HG02642 (cell line): ENCODE data around the gene PDE4DIP.
"Not testable (repeated sequence)": the region's sequence is repeated elsewhere in the genome, so short reads cannot be mapped to it uniquely, and the experiment has no call there.

Experiments used
- ATAC-seq: cut with Tn5 transposase; IDR thresholded peaks from one replicate; pipeline ENCODE4 v1.9.1; 2021; ENCODE audit warnings: mild to moderate bottlenecking; ENCODE audit not compliant: unreplicated experiment, poor library complexity

Gene PDE4DIP

DNA sequence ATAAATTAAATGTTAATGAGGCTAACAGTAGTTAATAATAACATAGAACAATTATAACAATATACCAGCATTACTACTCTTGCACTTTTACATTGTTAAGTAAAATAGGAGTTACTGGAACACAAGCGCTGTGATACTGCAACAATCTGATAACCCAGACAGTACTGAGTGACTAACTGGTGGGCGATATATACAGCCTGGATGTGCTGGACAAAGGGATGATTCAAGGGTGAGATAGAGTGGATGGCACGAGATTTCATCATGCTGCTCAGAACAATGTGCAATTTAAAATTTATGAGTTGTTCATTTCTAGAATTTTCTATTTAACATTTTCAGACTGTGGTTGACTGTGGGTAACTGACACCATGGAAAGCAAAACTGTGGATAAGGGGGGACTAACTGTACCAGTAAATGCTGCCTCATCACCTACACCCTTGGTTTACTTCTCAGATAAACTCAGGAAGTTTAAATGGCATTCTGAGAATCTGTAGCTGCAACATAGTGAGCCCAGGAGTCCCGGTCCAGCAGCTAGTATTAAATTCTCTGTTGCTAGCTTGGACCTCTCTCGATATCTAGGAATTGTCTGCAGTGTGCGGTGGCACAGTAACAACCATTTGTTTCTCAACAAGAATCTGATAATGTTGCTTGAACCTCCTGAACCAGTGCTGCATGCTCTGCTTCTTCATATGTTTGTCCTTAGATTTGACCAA is 24.9 kb downstream of the PDE4DIP start:
- not testable (repeated sequence) for ATAC-seq

- not testable (repeated sequence) for ATAC-seq
Observed at GRCh38 chr1:148869634-148869961, 25.4 kb downstream of the PDE4DIP start.

DNA sequence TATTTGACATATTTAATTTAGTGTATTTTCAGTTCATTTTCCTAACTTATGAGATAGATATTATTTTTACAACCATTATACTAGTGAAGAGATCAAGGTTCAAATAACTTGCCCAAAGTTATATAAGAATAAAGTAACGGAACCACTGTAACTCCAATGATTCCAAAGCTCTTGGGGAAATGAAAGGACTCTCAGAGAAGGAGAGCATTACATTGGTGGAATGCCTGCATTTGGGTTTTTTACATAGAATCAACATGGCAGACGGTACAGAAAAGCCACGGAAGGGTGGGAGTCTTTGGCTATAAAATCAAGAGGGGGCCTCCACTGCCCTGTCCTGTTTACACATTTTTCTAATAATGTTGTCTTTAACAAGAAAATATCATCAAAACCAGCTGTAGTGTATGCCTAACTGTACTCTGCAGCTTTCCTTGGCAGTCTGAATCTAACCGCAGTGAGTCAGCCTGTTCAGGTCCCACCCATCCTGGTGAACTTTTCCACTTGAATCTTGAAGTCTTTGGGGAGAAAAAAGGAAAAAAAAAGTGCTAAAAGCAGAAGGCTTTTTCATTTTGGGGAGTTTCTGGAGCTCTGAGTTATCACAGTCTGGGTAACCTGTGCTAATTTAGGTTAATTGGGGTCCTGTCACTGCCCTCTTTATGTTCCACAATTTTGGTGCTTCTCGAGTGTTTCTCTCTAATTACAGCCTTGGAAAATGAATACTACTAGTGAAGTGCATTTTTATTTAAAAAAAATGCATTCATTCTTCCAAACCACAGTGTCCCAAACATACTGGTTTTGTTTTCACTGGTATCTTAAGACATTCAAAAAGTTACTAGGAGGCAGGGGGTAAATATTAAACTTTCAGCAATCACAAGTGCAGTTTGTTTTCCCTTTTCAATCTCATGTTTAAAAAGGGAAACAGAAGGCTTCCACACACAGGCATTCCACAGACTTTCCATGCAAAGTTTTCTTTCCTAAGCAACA is 30.5 kb downstream of the PDE4DIP start:
- not testable (repeated sequence) for ATAC-seq

GRCh38 chr1:148879812-148880416 is 35.7 kb downstream of the PDE4DIP start:
- ATAC-seq, result not testable (repeated sequence)

DNA sequence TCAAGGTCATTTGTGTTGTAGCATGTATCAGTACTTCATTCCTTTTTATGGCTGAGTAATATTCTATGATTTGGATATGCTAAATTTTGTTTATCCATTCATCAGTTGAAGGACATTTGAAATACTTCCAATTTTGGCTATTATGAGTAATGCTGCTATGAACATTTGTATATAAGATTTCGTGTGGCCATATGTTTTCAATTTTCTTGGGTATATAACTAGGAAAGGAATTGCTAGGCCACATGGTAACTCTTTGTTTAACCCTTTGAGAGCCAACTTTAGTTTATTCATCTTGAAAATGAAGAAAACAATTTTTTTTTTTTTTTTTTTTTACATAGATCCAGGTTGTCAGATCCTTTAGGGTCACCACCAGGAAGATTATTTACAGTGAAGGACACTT is 37.0 kb downstream of the PDE4DIP start:
- not testable (repeated sequence) for ATAC-seq

- not testable (repeated sequence) for ATAC-seq
Observed at GRCh38 chr1:148885219-148885618, 41.0 kb downstream of the PDE4DIP start.

DNA sequence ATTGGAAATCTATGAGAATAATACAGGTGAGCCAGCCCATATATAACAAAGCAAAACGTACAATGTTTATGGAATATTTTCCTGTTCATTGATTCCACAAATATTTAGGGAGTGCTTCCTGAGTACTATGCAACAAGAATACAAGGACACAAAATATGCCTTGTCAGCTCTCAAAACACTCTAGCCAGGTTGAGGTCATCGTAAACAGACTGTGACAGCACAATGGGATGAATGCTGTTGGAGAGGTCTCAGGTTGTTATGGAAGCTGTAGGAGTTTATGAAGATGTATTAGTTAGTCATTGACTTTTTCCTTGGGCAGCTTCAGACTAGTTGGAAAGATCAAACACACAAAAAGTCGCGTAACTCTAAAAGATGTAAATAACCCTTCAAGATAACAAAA is 42.1 kb downstream of the PDE4DIP start:
- ATAC-seq, result not testable (repeated sequence)

DNA sequence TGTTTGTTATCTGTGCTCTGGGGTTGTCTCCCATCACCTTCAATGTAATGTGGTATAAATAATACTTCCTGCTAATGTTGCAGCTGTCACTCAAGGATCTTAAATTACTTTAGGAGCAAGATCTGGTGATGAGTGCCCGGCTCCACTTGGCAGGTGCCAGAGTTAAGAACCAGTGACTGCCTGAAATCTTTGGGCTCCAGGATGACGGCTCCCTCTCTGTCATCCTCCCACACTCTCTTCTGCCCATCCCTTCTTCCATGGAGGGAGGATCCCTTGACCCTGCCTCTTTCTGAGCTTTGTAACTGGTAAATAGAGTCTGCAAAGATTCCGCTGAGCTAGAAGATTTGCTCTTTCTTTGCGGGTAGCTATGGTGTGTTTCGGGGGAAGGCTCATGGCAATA is 44.4 kb downstream of the PDE4DIP start:
- ATAC-seq, result not testable (repeated sequence)

GRCh38 chr1:148889267-148890074 is 45.2 kb downstream of the PDE4DIP start:
- ATAC-seq, result not testable (repeated sequence)

DNA sequence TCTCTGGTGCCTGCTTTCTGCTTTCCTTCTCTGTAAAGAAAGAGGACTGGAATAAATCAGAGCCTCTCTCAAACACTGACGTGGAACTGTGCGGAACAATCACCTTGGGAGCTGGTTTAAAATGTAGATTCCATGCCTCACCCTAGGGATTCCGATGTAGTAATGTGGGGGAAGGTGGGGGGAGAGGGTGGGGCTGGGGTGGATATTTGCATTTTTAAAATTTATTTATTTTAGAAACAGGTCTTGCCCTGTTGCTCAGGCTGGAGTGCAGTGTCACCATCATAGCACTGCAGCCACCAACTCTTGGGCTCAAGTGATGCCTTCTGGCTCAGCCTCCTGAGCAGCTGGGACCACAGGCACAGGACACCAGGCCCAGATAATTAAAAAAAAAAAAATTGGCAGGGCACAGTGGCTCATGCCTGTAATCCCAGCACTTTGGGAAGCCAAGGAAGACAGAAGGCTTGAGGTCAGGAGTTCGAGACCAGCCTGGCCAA is 45.9 kb downstream of the PDE4DIP start:
- not testable (repeated sequence) for ATAC-seq

- not testable (repeated sequence) for ATAC-seq
Observed at GRCh38 chr1:148894360-148895352, 50.4 kb downstream of the PDE4DIP start.

DNA sequence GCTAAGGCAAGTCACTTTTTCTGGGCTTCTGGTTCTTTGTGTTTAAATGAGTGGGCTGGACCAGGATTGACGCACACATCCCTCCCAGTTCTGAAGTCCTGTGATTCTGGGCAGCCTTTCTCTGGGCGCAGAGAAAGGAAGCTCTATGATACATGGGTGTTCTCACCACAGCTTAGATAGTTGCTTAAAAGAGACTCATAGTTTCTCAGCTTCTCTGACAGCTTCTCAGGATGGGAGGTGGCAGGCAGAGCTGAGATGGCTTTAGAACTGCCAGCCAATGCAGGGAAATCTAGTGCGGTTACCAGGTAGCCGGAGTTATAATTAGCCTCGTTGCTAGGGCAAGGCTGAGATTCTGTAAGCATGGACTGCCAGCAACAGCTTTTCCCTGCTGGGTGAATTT is 55.8 kb downstream of the PDE4DIP start:
- ATAC-seq, result not testable (repeated sequence)

- not testable (repeated sequence) for ATAC-seq
Observed at GRCh38 chr1:148900691-148901090, 56.5 kb downstream of the PDE4DIP start.

GRCh38 chr1:148901150-148901952 is 57.1 kb downstream of the PDE4DIP start:
- ATAC-seq, result not testable (repeated sequence)

DNA sequence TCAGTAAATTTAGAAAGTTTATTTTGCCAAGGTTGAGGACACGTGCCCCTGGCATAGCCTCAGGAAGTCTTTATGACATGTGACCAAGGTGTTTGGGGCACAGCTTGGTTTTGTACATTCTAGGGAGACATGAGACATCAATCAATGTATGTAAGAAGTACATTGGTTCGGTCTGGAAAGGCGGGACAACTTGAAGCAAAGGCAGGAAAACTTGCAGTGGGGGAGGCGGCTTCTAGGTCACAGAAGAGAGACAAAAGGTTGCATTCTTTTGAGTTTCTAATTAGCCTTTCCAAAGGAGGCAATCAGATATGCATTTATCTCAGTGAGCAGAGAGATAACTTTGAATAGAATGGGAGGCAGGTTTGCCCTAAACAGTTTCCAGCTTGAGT is 57.7 kb downstream of the PDE4DIP start:
- ATAC-seq, result not testable (repeated sequence)

GRCh38 chr1:148909219-148909826 is 65.1 kb downstream of the PDE4DIP start:
- ATAC-seq, result not testable (repeated sequence)

DNA sequence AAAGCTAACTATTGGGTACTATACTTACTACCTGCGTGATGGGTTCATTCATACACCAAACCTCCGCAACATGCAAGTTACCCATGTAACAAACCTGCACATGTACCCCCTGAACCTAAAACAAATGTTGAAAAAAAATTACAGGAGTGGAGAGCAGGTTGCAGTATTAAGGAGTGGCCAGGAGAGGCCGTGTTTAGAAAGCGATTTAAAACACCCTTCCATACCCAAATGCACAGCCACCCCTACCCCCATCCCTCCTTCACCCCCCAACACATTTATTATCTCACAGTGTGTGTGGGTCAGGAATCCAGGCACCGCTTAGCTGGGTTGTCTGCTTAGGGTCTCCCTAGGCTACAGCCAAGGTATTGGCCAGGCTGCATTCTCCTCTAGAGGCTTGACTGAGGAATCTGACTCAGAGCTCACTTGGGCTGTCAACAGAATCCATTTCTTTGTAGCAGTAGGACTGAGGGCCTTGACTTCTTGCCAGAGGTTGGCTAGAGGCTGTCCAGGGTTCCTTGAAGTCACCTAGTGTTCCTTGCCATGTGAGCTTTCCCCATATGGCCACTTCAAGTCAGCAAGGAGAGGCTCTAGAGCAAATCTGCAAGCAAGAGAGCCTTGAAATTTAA is 67.2 kb downstream of the PDE4DIP start:
- ATAC-seq, result not testable (repeated sequence)
